Prostate gland (tissue), 2 donors: ENCODE results near the gene TFAP2A.

Experiments
- CTCF ChIP-seq, 4 experiments: fragments of 200-600 bp in 2 of 4; fragments of 450-650 bp in 2 of 4; sonication (generic) in 2 of 4; IDR thresholded peaks; 1 replicate in 3 of 4; 2 replicates in 1 of 4; pipeline ENCODE4 v1.5.1; 2016 to 2019; ENCODE audit warnings: antibody characterized with exemption in 4 of 4, mild to moderate bottlenecking in 2 of 4, moderate library complexity in 2 of 4
- POLR2A ChIP-seq: fragments of 450-650 bp; IDR thresholded peaks from one replicate; pipeline ENCODE4 v1.6.1; 2016; ENCODE audit warnings: antibody characterized with exemption, mild to moderate bottlenecking
- POLR2AphosphoS5 ChIP-seq: sonication (generic); formaldehyde crosslinking; IDR thresholded peaks from one replicate; pipeline ENCODE4 v1.6.1; 2017; ENCODE audit warnings: antibody characterized with exemption

GRCh38 chr6:10407018-10407673 lies 7.7 kb downstream of the TFAP2A start:
- TF ChIP-seq CTCF (IDR thresholded peaks at IDR 0.05): no peak
- no peak for TF ChIP-seq POLR2A
- TF ChIP-seq POLR2AphosphoS5: no peak
